ENCODE data around the gene CHST3.

GRCh38 chr10:72061930-72062329, 97.7 kb downstream of the CHST3 start:
- no peak for TF ChIP-seq NANOG (IDR thresholded peaks at IDR 0.05; ENCODE audit: borderline replicate concordance)
- no peak for TF ChIP-seq CTCF (conservative IDR thresholded peaks at IDR 0.05; ENCODE audit: low read depth in 2 of 2)
- no peak for TF ChIP-seq EZH2 (IDR thresholded peaks at IDR 0.05; ENCODE audit: low read depth, unreplicated experiment)
- TF ChIP-seq STAT1 (IDR thresholded peaks at IDR 0.05; ENCODE audit: unreplicated experiment): no peak
- no peak for TF ChIP-seq POLR2AphosphoS5 (IDR thresholded peaks at IDR 0.05; ENCODE audit: low read depth)
- TF ChIP-seq EZH2phosphoT487 (IDR thresholded peaks at IDR 0.05; ENCODE audit: unreplicated experiment): no peak
- TF ChIP-seq REST (IDR thresholded peaks at IDR 0.05; ENCODE audit: unreplicated experiment): no peak
- TF ChIP-seq CREB1 (CRISPR knock-in tag; IDR thresholded peaks at IDR 0.05; ENCODE audit: low read depth): no peak

All from GM23338 (cell line).